ENCODE results near the gene GNB1L.
A peak's percentile ranks its signal among the peaks of the same experiment; 100 is the strongest.

Gene GNB1L

DNA sequence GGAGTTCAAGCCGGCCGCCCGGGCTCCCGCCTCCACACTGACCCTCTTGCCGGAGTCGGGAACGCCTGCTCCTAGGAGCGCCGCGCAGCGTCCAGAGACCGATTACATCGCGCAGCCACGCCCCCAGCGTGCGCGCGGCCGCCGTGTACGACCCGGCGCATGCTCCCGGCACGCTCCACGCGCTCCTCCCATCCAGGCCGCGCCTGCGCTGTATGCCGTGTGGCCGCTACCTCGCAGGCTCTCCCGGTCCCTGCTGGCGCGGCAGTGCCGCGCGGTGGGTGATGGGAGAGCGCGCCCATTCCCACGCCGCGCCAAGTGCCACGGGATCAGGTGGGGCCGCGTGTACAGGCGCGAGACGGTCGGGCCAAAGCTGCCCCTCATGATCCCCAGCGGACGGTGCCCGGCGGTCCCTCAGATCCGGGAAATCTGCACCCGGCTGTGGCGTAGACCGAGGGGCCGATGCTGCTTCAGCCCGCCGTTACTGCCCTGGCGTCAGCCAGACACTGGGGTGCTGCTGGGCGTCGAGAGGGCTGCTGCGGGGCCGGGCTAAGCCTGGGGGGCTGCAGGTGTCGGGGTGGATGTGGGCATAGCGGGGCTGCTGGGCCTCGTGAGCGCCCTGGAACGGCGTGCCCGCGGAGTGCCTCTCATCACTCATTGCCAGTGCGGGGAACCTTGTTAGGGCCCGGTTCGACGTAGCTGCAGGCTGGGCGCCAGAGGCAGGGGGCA is at the start of gene GNB1L, which contains the start of gene RTL10:
Gene GNB1L (minus strand): TSS at position 97 of the 726 bp plus-strand sequence. CDS start 33,519 bp downstream, outside the sequence.
Gene RTL10 (minus strand): TSS at position 97 of the 726 bp plus-strand sequence. CDS start 2,613 bp downstream, outside the sequence.
- peak; percentile 19 for TF ChIP-seq CTCF (IDR thresholded peaks at IDR 0.05; ENCODE audit: low read depth, low read length)
- in situ Hi-C loops (cut with HindIII; ENCODE audit: low sequenced_read_pairs) = no loop called here
- peak within 1 kb of the TSS; percentile 94 for H3K4me3 ChIP-seq (ENCODE audit: low read depth, low read length)
- DNase-seq (ENCODE audit: low read depth, low spot score) = peak; percentile 98

GRCh38 chr22:19904174-19904856 is 49.6 kb upstream of the GNB1L start:
- in situ Hi-C loops (cut with HindIII; ENCODE audit: low sequenced_read_pairs) = no loop called here
- DNase-seq (ENCODE audit: low read depth, low spot score) = no peak
- no peak overlapping the region for H3K4me3 ChIP-seq (ENCODE audit: low read depth, low read length)
- no peak for TF ChIP-seq CTCF (IDR thresholded peaks at IDR 0.05; ENCODE audit: low read depth, low read length)

DNA sequence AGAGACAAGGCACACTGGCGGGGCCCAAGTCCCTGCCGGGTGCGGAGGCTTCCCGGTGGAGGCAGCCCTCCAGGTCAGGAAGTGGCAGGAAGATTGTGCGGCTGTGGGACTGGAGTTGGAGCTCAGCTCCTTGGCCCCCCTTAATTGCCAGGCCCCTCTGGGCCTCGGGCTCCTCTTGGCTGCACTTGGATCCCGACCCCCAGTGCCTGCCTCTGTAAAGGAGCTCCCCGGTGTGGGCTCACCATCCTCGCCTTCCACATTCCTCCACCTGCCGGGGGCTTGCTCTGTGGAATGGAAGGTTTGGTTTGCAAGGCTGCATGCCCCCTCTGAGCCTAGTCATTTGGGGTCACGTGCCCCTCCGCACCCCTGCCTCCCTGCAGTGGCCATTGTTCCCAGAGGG is 48.8 kb upstream of the GNB1L start:
- DNase-seq (ENCODE audit: low read depth, low spot score) = no peak
- TF ChIP-seq CTCF (IDR thresholded peaks at IDR 0.05; ENCODE audit: low read depth, low read length) = no peak
- in situ Hi-C loops (cut with HindIII; ENCODE audit: low sequenced_read_pairs) = no loop called here
- no peak overlapping the region for H3K4me3 ChIP-seq (ENCODE audit: low read depth, low read length)

DNA sequence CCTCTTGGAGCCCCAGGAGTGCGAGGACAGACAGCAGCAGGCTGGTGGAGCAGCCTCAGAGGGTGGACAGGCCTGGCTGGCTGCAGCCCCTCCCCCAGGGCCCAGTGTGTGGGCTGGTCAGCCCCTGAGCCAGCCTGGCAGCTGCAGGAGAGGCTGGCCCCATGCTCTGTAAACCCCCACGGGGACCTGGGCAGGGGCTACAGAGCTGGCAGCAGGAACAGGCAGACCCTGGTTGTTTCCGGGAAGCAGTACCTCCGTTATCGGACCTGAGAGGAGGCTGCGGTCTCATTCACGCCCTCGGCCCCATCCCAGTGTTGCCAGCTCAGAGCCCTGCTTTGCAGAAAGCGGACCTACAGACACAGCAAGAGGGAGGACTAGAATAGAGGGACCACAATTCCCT is 48.4 kb upstream of the GNB1L start:
- no peak for DNase-seq (ENCODE audit: low read depth, low spot score)
- no peak for TF ChIP-seq CTCF (IDR thresholded peaks at IDR 0.05; ENCODE audit: low read depth, low read length)
- in situ Hi-C loops (cut with HindIII; ENCODE audit: low sequenced_read_pairs) = no loop called here
- H3K4me3 ChIP-seq (ENCODE audit: low read depth, low read length) = no peak overlapping the region

GRCh38 chr22:19902245-19902715 is 47.6 kb upstream of the GNB1L start:
- no peak overlapping the region for H3K4me3 ChIP-seq (ENCODE audit: low read depth, low read length)
- TF ChIP-seq CTCF (IDR thresholded peaks at IDR 0.05; ENCODE audit: low read depth, low read length) = no peak
- in situ Hi-C loops (cut with HindIII; ENCODE audit: low sequenced_read_pairs) = no loop called here
- no peak for DNase-seq (ENCODE audit: low read depth, low spot score)

DNA sequence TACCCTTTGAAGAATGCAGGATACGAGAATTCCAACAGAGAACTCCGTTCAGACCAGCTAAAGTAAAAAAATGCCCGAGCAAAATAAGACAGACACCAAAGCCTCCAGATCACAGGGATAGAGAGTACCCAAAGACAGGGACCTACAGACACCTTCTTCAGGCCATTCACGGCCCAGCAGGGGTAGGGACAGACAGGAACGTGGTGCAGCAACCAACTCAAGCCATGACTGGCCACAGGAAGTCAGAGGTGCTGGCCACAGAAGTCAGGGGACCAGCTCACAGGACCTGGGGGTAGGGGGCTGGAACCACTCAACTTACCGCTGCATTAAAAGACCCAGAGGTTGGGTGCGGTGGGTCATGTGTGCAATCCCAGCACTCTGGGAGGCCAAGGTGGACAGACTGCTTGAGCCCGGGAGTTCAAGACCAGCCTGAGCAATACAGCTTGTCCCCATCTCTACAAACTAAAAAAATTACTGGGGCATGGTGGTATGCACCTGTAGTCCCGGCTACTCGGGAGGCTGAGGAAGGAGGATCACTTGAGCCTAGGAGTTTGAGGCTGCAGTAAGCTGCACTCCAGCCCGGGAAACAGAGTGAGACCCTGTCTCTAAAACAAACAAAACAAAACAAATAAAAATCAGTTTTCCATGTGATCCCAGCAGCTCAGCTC is 47.0 kb upstream of the GNB1L start:
- DNase-seq (ENCODE audit: low read depth, low spot score) = no peak
- in situ Hi-C loops (cut with HindIII; ENCODE audit: low sequenced_read_pairs) = no loop called here
- no peak overlapping the region for H3K4me3 ChIP-seq (ENCODE audit: low read depth, low read length)
- TF ChIP-seq CTCF (IDR thresholded peaks at IDR 0.05; ENCODE audit: low read depth, low read length) = no peak

All from astrocyte of the spinal cord (primary cell).